PC-3 (cell line): ENCODE measurements around the gene CLEC18C.
"Not testable (repeated sequence)": the region's sequence is repeated elsewhere in the genome, so short reads cannot be mapped to it uniquely, and the experiment has no call there.

ENCODE experiments used
- EZH2 ChIP-seq: fragments of 300-600 bp; sonication (generic); IDR thresholded peaks from one replicate; pipeline ENCODE4 v1.6.1; 2017; ENCODE audit warnings: antibody characterized with exemption, mild to moderate bottlenecking, low read length; ENCODE audit not compliant: unreplicated experiment
- EZH2phosphoT487 ChIP-seq: fragments of 300-600 bp; sonication (generic); IDR thresholded peaks from 2 replicates; pipeline ENCODE4 v1.6.1; 2018; ENCODE audit warnings: mild to moderate bottlenecking, antibody characterized with exemption, low read length, borderline replicate concordance
- TF ChIP-seq, protein P1 (sequence below): fragments of 300-600 bp; sonication (generic); conservative IDR thresholded peaks from 2 replicates; pipeline ENCODE4 v1.5.1; 2017; ENCODE audit warnings: antibody characterized with exemption, low read depth, mild to moderate bottlenecking, low read length

DNA sequence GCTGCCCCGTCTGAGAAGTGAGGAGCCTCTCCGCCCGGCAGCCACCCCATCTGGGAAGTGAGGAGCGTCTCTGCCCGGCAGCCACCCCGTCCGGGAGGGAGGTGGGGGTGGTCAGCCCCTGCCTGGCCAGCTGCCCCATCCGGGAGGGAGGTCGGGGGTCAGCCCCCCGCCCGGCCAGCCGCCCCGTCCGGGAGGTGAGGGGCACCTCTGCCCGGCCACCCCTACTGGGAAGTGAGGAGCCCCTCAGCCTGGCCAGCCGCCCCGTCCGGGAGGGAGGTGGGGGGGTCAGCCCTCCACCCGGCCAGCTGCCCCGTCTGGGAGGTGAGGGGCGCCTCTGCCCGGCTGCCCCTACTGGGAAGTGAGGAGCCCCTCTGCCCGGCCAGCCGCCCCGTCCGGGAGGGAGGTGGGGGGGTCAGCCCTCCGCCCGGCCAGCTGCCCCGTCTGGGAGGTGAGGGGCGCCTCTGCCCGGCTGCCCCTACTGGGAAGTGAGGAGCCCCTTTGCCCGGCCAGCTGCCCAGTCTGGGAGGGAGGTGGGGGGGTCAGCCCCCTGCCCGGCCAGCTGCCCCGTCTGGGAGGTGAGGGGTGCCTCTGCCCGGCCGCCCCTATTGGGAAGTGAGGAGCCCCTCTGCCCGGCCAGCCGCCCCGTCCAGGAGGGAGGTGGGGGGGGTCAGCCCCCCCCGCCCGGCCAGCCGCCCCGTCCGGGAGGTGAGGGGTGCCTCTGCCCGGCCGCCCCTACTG is 31.2 kb downstream of the CLEC18C start:
- TF ChIP-seq EZH2, EZH2phosphoT487: not testable (repeated sequence)
- TF ChIP-seq, protein P1, sequence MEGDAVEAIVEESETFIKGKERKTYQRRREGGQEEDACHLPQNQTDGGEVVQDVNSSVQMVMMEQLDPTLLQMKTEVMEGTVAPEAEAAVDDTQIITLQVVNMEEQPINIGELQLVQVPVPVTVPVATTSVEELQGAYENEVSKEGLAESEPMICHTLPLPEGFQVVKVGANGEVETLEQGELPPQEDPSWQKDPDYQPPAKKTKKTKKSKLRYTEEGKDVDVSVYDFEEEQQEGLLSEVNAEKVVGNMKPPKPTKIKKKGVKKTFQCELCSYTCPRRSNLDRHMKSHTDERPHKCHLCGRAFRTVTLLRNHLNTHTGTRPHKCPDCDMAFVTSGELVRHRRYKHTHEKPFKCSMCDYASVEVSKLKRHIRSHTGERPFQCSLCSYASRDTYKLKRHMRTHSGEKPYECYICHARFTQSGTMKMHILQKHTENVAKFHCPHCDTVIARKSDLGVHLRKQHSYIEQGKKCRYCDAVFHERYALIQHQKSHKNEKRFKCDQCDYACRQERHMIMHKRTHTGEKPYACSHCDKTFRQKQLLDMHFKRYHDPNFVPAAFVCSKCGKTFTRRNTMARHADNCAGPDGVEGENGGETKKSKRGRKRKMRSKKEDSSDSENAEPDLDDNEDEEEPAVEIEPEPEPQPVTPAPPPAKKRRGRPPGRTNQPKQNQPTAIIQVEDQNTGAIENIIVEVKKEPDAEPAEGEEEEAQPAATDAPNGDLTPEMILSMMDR: not testable (repeated sequence)
